Inferior parietal cortex (tissue), 1 donor: Measurements from ENCODE around the gene TRAPPC10.
"Not testable (repeated sequence)": the region's sequence is repeated elsewhere in the genome, so short reads cannot be mapped to it uniquely, and the experiment has no call there.

Source experiments
- DNase-seq: peaks from one replicate; pipeline ENCODE4 v3.0.0-alpha.2; 2016; ENCODE audit errors: extremely low spot score

Gene TRAPPC10

DNA sequence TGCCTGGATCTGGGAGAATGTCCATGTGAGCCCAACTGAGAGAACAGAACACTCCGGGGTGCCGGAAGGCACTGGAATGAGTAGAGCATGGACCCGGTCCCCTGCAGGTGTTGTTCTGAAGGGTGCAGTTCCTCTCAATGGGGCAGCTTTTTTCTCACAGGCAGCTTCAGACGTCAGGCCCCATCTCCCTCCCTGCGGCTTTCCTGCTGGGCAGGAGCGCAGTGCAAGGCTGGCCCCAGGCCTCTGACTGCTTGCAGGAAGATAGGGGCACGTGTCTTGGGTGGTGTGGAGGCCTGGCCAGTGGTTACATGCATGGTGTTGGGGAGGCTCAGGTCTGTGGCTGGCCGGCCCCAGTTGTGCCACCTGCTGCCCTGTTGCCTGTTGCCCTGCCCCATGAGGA, 131.9 kb downstream of the TRAPPC10 start:
- DNase-seq: not testable (repeated sequence)

DNA sequence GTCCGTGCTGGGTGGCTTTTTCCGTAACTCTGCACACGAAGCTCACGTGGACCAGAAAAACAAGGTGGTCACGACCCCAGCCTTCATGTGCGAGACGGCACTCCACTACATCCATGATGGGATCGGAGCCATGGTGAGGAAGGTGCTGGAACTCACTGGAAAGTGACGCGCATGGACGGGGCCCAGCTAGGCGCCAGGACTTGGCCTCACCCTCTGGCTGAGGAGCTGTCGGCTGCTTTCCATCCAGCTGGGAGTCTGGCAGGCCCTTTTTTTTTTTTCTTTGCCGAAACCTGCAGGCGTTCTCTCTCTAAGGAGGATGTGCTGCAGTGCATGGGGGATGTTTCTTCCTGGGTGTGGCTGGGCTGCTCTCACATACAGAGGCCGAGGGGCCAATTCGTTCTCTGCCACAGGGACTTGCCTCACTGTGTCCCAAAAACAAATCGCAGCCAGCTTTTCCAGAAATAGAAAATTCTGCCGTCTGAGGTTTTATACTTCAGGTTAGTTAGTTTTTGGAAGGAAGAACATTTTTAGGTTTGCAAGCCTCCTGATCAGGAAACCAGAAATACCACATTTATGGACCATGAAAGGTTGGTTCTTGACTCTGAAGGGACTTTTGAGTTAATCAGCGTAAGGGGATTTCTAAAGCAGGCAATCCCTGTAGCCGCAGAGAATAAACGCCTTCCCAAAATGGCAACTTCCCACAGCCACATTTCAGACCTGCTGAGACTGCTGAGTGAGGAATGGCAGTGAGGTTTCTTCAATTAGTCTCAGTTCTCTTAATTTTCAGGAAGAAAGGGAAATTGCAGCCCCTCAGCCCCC, 132.9 kb downstream of the TRAPPC10 start:
- not testable (repeated sequence) for DNase-seq

DNA sequence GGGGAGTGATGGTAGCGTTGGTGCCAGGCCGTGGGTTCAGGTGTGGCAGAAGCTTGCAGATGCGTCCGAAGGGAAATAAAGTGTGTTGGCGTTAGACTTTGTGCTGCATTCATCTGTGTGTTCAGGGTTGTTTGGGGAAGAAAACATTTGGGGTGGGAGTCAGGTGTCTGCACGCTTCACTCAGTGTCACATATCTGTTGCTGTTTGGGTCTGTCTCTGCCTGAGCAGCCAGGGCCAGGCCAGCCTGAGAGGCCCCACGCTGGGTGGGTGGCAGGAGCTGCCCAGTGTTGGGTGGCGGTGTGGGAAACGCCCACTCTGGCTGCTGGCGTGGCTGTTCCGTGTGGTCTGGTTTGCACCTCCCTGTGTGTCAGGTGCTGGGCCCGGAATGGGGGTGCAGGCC, 133.5 kb downstream of the TRAPPC10 start:
- not testable (repeated sequence) for DNase-seq

DNA sequence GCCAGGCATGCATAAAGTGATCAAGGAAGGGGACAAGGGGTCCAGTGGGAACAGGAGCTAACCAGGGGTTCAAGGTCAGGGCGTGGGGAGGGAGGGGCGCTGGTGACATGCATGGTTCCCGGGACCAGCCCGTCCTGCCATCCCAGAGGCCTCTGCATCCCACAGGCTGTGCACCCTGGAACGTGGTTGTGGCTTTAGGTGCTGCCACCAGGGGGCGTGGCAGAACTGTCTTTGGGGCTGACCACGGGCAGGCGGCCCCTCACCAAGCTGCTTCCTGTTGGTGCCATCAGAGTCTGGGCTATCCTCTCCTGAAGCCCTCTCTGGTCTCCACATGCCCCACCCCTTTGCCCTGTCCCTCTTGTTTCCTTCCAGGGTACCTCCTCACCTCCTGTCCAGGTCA, 135.0 kb downstream of the TRAPPC10 start:
- DNase-seq: not testable (repeated sequence)

DNA sequence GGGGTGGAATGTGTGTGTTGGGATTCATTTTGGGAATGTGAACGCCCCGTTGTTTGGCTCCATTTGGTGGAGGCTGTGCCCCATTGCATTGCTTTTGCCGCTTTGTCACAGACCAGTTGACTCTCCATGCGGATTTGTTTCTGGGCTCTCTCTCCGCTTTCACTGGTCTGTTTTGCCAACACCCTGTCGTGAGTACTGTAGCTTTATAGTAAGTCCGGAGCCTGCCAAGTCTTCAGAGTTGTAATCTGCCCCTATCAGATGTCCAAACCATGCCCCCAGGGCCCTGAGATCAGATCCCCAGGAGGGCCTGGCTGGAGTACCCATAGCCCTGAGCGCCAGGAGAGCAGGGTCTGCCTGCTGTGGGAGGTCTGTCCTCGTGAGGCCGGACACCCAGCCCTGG, 138.1 kb downstream of the TRAPPC10 start:
- not testable (repeated sequence) for DNase-seq

DNA sequence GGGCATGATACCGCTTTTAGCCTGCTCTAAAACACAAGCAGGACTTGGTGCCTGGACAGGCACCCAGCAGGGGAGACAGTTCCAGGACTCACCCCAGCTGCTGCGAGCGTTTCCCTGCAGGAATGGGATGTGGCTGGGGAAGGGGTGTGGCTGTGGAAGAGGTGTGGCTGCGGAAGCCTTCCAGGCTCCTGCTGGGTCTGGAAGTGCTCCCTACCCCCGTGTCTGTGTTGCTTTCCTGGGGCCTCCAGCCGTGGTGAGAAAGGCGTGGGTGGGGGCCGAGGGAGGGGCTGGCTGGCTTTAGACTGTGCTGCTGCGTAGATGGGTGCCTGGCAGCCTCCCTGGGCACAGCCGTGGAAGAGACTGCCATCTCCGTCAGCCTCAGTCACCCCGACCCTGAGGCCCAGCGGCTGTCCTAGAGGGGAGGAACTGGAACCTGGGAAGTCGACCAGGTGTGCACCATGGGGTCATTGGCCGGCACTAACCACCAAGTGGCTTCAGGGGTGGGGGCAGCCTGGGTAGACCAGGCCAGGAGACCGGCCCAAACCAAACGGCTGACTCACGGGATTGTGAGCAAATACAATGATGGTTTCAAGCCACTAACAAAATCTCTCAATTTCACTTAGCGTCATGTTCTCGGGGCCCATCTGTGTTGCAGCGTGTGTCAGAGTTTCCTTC, 141.2 kb downstream of the TRAPPC10 start:
- not testable (repeated sequence) for DNase-seq

DNA sequence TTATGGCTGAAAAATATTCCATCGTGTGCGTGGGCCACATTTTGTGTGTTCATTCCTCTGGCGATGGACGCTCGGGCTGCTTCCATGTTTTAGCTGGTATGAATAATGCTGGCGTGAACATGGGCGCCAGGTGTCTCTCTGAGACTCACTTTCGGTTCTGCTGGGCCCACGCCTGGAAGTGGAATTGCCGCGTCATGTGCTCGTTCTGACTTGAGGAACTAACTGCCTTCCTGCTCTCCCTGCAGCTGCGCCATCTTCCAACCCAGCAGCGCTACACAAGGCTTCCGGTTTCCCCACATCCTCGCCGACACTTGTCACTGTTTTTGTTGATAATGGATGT, 141.8 kb downstream of the TRAPPC10 start:
- DNase-seq: not testable (repeated sequence)

DNA sequence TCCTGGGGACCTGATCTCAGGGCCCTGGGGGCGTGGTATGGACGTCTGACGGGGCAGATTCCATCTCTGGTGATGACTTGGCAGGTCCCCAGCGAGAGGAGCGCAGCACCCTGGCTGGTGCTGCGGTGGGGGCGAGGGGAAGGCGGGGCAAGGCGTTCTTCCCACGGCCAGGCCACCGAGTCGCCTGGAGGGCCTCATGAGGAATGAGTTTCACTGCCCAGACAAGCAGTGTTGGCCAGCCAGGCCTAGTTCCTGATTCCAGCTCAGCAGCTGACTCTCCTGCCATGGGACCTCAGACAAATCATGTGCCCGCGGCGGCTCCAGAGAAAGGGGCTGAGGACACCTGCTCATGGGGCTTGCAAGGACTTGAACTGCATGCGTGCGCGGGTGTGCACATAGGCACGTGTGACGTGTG, 142.7 kb downstream of the TRAPPC10 start:
- DNase-seq: not testable (repeated sequence)

DNA sequence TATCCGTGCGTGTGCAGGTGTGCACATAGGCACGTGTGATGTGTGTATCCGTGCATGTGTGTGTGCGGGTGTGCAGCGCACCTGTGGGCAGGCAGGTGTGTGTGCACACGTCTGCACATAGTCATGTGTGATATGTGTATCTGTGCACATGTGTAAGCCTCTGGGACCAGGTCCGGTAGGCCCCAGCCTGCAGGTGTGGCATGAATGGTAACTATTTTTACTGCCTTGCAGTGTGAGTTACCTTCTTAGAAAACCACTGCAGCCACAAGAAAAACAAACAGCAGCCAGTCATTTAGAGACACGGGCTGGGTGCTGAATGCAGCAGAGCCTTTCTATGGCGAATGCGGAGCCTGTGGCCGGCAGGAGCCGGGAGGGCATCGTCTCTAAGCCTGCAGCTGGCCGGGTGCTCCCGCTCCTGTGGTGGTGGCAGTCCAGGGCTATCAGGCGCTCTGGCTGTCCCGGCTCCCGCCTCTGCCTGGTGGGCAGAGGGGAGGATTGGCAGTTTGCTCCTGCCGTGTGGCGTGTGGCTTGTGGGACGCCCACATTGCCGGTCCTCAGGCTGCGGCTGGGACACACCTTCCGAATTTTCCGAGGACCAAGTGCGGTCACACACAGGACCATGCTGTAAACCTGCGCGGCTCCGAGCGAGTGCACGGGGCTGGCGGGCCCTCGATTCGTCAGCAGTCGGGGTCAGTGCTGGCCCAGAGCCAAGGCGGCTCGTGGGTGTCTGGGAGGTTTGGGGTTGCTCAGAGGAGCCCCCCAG, 143.3 kb downstream of the TRAPPC10 start:
- DNase-seq: not testable (repeated sequence)

DNA sequence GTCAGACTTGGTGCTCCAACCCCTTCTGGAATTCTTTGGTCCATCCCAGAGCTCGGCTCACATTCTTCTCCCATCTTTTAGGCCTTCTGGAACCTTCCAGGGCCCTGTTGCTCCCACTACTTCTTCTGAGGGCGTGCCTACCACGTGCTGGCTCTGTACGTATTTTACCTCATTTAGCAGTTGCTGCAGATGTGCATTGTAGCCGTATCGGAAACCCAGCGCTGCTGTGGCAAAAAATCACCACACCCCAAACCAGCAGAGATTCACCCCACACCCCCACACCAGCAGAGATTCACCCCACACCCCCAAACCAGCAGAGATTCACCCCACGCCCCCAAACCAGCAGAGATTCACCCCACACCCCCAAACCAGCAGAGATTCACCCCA, 143.9 kb downstream of the TRAPPC10 start:
- DNase-seq: not testable (repeated sequence)
